Fibroblast of villous mesenchyme (primary cell): ENCODE measurements around the gene ZCCHC17. TPM values are rescaled to one million over a fixed set of nuclear protein-coding genes. Genes with fewer than 3 reads are reported as not detected.
"Not testable (repeated sequence)": the region's sequence is repeated elsewhere in the genome, so short reads cannot be mapped to it uniquely, and the experiment has no call there.

Experiments
- DNase-seq: peaks from one replicate; pipeline ENCODE4 v3.0.0-alpha.2; 2010; ENCODE audit warnings: low read depth
- H3K4me3 ChIP-seq: 2 replicates; pipeline ENCODE4 v1.5.1; 2011; ENCODE audit warnings: low read depth, mild to moderate bottlenecking, low read length
- total RNA-seq: library from RNA; depleted of rRNA; stranded (reverse); fragments of >200 nt; gene quantifications from 2 replicates; pipeline ENCODE4 v1.2.3, GENCODE V29; 2012
- TF ChIP-seq, protein P1 (sequence below): IDR thresholded peaks from 2 replicates; pipeline ENCODE4 v1.5.1; 2012; ENCODE audit warnings: low read depth, mild to moderate bottlenecking, low read length; ENCODE audit not compliant: insufficient read depth

The ZCCHC17 gene
- total RNA-seq, 1 donor = 45.3 TPM

DNA sequence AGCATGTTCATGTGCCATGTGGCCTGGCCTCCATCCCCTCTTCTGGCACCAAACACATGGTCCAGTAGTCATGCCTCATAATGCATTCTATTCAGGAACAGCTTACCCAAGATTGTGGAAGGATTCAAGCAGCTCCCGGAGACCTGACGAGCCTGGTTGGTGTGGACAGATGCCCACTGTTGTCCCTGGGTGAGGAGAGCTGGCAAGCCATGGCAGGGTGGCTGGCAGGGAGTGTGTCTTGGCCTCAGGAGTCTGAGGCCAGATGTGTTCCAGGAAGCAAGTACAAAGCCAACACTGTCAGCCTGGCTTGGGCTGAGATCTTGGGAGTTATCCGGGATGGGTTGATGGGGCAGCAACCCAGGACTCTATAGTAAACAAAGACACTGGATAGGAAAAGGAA, 83.3 kb downstream of the ZCCHC17 start:
- no peak for DNase-seq
- TF ChIP-seq, protein P1, sequence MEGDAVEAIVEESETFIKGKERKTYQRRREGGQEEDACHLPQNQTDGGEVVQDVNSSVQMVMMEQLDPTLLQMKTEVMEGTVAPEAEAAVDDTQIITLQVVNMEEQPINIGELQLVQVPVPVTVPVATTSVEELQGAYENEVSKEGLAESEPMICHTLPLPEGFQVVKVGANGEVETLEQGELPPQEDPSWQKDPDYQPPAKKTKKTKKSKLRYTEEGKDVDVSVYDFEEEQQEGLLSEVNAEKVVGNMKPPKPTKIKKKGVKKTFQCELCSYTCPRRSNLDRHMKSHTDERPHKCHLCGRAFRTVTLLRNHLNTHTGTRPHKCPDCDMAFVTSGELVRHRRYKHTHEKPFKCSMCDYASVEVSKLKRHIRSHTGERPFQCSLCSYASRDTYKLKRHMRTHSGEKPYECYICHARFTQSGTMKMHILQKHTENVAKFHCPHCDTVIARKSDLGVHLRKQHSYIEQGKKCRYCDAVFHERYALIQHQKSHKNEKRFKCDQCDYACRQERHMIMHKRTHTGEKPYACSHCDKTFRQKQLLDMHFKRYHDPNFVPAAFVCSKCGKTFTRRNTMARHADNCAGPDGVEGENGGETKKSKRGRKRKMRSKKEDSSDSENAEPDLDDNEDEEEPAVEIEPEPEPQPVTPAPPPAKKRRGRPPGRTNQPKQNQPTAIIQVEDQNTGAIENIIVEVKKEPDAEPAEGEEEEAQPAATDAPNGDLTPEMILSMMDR = no peak

DNA sequence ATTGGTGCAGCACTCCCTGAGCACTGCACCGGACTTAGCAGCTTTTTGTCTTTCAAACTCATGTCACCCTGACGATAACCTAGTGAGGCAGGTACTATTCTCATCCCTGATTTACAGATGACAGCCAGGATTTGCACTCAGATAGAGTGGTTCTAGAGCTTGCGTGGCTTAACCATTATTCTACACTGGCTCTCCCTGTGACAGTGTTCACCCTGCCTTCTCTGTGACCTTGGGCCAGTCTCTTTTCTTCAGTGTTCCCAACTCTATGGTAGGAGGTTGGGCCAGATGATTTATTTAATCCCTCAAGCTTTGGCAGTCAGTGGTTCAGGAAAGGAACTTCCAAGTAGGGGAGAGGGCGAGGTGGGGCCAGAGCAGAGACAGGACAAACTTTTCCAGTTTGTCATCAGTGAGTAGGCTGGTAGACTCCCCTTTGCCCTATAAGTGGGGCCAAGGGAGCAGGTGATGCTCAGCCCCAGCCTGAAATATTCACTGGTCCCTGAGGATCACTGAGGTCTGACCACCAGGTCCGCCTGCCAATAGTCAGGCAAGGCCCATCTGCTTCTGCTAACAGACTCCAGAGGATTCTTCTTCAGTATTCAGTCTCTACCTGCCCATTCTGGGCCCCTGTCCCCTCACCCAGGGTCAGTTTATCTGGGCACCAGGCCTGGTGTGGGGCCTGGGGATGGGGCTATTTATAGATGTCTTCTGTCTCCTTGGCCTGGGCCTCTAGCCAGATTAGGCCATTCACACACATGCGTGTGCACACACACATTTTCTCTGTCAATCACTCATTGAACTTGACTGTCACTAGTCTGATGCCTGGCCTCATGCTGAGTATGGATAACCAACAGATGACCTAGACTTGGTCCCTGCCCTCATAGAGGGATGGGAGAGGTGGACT, 84.8 kb downstream of the ZCCHC17 start:
- DNase-seq = no peak
- H3K4me3 ChIP-seq = no peak overlapping the region
- TF ChIP-seq, protein P1 = no peak

More for the DNA sequence above, 83.3 kb downstream of the ZCCHC17 start:
- no peak overlapping the region for H3K4me3 ChIP-seq

DNA sequence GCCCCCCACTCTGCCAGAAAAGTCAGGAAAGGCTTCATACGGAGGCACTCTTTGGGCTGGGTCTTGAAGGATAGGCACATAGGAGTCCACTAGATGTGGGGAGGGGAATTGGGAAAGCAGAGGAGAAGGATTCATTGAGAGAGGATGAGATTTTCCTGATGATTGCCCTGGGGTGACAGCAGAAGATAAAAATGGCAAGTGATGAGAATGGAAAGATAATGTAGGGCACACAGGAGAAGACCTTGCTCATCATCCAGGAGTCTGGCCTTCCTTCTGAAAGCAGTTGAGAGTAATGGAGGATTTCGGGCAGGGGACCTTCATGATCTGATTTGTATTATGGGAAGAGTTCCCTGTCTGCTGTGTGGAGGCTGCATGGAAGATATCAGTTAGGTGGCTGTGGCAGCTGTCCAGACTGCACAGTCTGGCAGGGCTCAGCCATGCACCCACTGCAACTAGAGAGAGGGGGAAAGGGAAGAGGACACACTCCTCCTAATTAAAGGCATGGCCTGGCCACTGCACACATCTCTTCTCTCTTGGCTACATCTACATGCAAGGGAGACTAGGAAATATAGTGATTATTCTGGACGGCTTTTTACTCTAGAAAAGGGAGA, 85.7 kb downstream of the ZCCHC17 start:
- no peak for DNase-seq
- H3K4me3 ChIP-seq = no peak overlapping the region
- TF ChIP-seq, protein P1 = no peak

DNA sequence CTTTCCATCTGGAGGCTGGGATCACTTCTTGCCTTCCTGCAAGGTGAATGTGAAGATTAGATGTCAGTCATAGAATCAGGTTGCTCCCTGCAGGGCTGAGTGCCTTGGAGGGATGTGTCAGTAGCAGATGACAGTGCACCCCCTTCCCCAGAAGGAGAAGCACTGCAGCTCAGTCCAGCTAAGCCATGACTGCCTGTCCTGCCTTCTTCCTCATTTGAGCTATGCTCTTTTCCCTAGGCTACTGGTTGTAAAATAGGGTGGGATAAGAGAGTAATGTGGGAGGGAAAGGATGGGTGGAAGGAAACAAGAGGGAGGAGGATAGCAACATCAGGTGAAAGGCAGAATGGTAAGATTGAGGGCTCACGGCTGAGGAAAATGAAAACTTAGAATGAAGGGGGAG, 87.1 kb downstream of the ZCCHC17 start:
- DNase-seq = no peak
- TF ChIP-seq, protein P1 = no peak
- no peak overlapping the region for H3K4me3 ChIP-seq

DNA sequence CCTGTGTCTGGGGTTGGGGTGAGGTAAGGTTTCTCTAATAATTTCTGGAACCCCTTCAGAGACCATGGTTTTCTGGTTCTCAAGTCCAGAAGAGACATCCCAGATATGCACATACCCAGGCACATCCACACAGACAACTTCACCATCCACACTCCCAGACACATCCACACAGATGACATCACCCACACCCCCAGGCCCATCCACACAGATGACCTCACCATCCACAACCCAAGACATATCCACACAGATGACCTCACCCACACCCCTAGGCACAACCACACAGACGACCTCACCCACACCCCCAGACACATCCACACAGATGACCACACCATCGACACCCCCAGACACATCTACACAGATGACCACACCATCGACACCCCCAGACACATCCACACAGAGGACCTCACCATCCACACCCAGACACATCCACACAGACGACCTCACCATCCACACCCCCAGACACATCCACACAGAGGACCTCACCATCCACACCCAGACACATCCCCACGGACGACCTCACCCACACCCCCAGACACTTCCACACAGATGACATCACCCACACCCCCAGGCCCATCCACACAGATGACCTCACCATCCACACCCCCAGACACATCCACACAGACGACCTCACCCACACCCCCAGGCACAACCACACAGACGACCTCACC, 89.9 kb downstream of the ZCCHC17 start:
- not testable (repeated sequence) for H3K4me3 ChIP-seq, DNase-seq

DNA sequence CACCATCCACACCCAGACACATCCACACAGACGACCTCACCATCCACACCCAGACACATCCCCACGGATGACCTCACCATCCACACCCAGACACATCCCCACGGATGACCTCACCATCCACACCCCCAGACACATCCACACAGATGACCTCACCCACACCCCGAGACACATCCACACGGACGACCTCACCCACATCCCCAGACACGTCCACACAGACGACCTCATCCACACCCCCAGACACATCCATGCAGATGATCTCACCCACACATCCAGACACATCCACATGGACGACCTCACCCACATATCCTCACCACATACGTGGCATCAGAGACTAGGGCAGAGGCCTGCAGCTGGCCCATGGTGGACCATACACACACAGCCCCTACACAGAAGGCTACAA, 90.8 kb downstream of the ZCCHC17 start:
- H3K4me3 ChIP-seq = no peak overlapping the region
- TF ChIP-seq, protein P1 = no peak
- DNase-seq = no peak

DNA sequence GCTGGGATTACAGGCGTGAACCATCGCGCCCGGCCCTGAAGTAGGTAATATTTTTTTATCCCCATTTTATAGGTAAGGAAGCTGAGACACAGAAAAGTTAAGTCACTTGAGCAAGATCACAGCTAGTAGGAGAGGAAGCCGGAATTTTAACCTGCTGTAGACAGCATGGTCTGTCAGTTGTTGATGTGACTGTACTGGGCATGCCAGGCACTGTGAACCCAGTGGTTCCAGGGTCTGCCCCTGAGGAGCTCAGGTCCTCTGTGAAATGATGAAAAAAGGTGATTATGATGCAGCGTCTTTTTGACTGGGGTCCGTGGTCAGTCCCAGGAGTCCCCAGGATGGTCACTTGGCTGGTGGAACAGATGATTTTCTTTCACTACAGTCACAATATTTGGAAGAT, 92.8 kb downstream of the ZCCHC17 start:
- no peak for DNase-seq
- H3K4me3 ChIP-seq = no peak overlapping the region
- TF ChIP-seq, protein P1 = no peak
